Testis (tissue), 2 donors: ENCODE measurements around the gene IFIT2.

ENCODE experiments used
- CTCF ChIP-seq, 3 experiments: fragments of 450-650 bp in 2 of 3; fragments of 200-600 bp in 1 of 3; sonication (generic) in 1 of 3; IDR thresholded peaks; one replicate each; pipeline ENCODE4 v1.5.1; 2016 to 2019; ENCODE audit warnings: antibody characterized with exemption in 3 of 3, mild to moderate bottlenecking in 2 of 3, moderate library complexity in 1 of 3
- POLR2A ChIP-seq: fragments of 450-650 bp; IDR thresholded peaks from one replicate; pipeline ENCODE4 v1.6.1; 2017; ENCODE audit warnings: antibody characterized with exemption, mild to moderate bottlenecking, moderate library complexity

- no peak for TF ChIP-seq CTCF (IDR thresholded peaks at IDR 0.05)
- no peak for TF ChIP-seq POLR2A
Observed at GRCh38 chr10:89270153-89270483, 31.7 kb upstream of the IFIT2 start.
